Activated effector memory CD4-positive, alpha-beta T cell treated with Interleukin-2 at 50 U/mL for 16 hours (primary cell): ENCODE results near the gene TNFRSF11A.

Experiments
- DNase-seq: peaks from one replicate; pipeline ENCODE4 v3.0.0-alpha.2; 2020

The TNFRSF11A gene

DNA sequence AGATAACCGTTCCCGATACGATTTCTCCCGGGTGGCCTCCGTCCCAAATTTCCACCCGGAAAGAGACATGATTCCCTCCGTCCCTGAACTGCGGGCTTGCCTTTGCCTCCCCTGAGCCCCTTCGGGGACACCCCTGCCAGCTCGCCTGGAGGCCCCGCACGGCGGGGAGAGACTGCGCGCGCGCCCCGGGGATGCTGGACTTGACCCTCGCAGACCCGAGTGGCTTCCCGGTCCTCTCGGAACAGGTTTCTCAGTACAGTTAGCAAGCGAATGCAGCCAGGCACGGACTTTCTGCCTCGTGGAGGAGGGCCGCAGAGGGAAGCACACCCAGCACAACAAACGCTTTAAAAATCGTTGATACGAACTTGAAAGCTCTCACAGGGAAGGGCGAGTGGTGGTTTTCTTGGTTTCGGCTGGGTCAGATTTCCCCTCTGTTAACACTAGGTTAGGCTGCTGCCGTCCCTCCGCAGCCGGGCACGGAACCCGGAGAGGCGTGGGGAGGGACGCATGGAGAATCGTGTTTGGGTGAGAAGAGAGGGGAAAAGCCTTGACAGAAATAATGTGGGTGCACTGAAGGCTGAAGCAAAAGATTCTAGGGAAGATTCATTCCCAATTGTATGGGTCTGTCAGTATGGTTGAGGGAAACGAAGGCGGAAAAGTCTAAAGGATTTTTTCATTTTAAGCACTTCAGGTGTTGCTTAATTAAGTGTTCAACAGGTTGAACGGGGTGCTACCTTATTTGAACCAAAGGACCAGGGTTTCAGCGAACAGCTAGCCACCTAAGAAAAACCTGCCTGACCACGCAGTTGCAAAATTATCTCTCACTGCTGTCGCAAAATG, 916 bp downstream of the TNFRSF11A start:
- no peak for DNase-seq

- no peak for DNase-seq
These were observed 1.7 kb downstream of the TNFRSF11A start for GRCh38 chr18:62326646-62327348.

- no peak for DNase-seq
These were observed 2.9 kb downstream of the TNFRSF11A start for GRCh38 chr18:62327977-62328376.

- no peak for DNase-seq
These were observed 3.7 kb downstream of the TNFRSF11A start for GRCh38 chr18:62328586-62329525.

GRCh38 chr18:62329691-62330454, 4.8 kb downstream of the TNFRSF11A start:
- DNase-seq = peak; percentile 12

- no peak for DNase-seq
These were observed 5.5 kb downstream of the TNFRSF11A start for GRCh38 chr18:62330650-62331049.

DNA sequence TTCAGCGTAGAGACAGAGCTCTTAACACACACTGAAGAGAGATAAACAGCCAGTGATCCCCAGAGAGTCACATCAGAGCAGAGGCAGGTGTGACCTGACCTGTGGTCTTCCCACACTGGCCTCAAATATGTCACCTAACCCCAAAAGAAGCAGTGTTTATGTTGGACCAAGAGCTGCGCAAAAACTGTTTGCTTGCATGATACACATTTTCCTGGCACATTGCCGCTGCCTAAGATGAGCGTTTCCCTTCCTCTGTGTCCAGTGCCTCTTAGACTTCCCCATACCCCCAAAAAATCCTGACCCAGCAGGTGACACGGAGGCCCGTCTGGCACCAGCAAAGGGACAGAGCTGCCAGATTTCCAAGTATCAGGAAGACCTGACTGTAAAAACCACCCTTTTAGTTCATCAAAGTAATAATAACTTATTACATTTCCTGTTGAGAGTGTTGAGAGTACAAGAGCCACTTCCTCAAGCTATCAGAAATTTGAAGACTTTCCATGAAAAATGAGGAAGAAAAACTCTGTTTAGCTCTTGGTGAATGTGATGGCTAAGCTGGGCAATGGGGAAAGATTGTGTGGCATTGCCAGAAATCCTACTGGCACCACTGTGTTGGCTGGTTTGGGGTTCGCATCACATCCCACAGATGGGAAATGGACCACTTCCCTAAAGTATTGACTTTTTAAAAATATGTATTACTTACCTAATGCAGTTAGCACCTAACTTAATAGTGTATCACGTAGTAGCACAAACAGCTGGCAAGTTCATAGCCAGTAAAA, 6.7 kb downstream of the TNFRSF11A start:
- DNase-seq = no peak

GRCh38 chr18:62332431-62332830, 7.3 kb downstream of the TNFRSF11A start:
- no peak for DNase-seq

DNA sequence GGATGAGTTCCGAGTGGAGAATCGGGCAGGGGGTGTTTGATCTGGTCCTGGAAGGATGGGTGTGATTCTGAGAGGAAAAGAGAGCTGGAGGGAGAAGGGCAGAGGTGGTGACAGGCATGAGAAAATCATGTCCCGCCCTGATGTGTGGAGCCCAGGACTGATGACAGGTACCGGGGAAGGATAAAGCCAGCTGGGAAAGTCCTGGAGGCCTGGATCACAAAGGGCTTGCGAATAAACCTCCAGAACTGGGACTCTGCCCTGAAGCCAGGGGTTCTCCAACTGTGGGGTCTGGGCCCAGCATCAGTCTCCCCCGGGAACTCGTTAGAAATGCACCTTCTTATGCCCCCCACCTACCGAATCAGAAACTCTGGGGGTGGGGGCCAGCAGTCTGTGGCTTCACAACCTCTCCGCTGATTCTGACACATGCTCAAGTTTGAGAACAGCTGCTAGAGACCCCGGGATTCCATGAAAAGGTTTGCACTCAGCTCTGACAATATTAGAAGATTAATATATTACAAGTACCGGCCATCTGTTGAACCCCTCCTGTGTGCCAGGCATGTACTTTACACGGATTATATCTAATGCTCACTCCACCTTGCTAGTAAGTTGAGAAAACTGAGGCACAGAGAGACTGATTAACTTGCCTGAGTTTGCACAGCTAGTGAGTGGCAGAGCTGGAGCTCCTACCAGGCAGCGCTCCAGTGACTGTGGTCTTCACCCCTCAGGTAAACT, 8.0 kb downstream of the TNFRSF11A start:
- DNase-seq = no peak

GRCh38 chr18:62334120-62334519, 9.0 kb downstream of the TNFRSF11A start:
- no peak for DNase-seq

DNA sequence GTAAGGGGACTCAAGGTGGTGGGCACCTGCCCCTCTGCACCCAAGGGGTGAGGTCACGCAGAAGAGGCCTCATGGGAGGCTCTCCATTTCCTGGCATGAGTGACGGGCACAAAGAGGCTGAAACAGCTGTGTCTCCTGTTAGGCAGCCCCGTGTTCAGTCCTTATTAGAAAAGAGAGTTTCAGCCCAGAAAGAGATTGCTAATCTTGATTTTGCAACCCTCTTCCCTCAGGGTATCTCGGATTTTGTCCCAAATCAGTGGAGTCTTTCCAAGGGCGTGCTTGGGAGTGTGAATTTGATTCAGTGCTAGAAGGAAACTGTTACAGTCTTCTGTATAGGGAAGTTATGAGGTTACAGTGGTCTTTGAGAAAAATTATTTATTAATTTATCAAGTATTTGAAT, 10.4 kb downstream of the TNFRSF11A start:
- no peak for DNase-seq

DNA sequence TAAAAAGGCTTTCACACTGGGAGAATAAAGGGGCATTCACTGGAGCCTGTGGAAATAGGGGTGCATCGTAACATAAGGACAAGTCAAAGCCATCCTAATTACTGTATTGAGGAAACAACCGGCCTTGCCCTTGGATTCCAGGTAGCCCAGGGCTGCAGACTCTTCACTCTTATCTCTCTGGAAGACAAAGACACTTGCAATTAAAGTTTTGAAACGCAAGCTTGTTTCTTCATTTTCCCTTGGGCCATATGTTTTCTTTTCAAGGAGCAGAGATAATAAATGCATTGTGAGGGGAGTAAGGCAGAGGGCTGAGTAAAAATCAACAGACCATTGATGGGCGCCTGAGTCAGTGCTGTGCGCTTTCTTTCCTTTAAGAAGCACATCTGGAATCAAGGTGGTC, 11.5 kb downstream of the TNFRSF11A start:
- DNase-seq = no peak

- DNase-seq = no peak
These were observed 12.2 kb downstream of the TNFRSF11A start for GRCh38 chr18:62337336-62337735.

DNA sequence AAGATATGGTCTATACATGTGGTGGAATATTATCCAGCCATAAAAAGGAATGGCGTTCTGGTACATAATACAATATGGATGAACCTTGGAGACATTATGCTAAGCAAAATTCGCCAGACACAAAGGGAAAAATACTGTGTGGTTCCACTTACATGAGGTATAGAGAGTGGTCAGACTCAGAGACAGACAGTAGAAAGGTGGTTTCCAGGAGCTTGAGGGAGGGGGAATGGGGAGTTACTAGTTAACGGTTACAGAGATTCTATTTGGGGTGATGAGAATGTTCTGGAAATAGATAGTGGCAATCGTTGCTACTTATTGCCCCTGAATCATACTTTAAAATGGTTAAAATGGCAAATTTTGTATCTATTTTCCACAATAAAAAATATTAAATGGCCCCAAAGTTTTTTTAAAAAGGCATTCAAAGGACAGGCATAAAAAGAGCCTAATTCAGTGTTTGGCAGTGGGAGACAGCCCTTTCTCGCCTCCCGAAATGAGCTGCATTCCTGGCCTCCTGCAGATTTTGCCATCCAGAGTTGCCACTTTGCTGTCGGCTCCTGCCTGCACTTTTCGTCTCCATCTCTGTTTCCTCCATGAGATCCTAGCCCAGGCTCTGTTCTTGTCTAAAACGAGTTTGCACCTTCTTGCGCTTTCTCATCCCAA, 13.5 kb downstream of the TNFRSF11A start:
- DNase-seq = no peak

DNA sequence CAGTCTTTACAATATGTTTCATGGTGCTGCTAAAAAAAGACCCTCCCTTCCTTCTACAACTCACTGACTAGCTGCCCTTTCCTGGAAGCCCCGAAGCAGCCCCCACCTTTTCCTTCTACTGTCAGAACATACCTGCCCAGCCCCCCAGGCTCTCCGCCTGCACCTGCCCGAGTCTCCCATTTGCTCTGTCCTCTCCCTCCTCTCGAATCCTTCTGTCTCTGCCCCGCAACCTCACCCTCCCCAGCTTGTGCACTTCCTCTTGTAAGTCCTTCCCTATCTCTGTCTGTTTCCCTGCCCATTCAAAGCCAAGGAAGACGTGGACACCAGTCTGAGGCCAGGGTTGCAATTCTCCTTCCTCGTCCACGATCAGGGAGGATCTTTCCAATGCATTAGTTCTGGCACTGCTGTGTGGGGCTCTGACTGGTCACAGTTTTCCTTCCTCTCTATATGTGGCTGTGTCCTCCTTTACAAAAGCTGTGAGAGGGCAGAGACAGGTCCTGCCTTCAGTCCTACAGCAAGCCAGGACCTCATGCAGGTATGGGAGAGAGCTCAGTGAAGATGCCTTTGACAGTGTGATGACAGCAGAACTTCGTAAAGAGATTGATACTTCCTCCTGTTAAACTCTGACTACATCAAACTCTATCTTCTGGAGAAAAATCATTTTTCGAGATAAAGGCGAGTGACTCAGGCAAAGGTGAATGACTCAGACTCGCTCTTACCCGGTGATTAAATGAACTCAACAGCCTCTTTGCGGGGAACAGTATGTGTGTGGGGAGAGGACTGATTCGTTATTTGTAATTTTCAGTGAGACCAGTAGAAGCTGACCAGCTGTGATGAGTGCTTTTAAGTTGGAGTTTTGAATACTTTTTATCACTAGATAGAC, 14.2 kb downstream of the TNFRSF11A start:
- no peak for DNase-seq

DNA sequence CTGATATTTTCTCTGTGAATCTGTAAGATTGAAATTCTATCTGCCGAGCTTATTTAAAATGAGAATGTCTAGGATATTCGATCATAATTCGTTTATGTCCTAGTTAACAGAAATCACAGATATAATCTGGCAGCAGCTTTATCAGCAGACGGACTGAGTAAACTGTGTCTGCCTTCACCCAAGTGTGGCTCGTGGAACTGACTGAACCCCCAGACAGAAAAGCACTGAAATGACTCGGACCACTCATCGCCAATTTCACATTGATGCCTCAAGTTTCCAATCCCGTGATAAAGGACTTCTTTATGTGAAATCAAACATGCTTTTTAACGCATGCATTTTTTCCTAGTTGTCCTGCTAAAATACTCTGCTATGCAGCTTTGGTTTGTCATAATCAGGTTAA, 15.9 kb downstream of the TNFRSF11A start:
- no peak for DNase-seq

- no peak for DNase-seq
These were observed 16.4 kb downstream of the TNFRSF11A start for GRCh38 chr18:62341473-62341872.

GRCh38 chr18:62342884-62343283, 17.8 kb downstream of the TNFRSF11A start:
- DNase-seq = no peak

DNA sequence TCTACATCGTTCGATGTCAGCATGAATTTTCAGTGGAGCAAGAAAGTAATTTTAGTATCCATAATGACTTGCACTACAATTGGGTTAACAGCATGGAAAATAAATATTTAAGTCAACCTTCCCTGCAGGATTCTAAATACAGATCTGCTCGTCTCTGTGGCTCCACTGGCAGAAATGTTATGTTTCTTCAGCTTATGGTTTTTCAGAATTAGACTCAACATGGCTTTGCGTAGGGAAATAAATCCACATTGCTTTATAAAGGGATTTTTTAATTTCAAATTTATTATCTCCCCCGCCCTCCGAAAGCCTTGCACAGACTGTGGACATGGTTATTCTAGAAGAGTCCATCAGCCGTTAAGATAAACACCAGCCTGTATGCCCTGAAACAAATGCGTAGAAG, 18.2 kb downstream of the TNFRSF11A start:
- DNase-seq = no peak
